Tibial artery (tissue), 4 donors: ENCODE results near the gene FDXACB1.

ENCODE experiments used
- DNase-seq, 2 donors: peaks; one replicate each; pipeline ENCODE4 v3.0.0-alpha.2; 2019
- H3K27ac ChIP-seq, 2 donors: fragments of 200-600 bp; sonication (generic) in 1 of 2; 1 replicate in 1 of 2; 2 replicates in 1 of 2; pipeline ENCODE4 v1.5.1; 2018 to 2019; ENCODE audit warnings: mild to moderate bottlenecking in 1 of 2
- H3K27me3 ChIP-seq, 2 donors: fragments of 200-600 bp; sonication (generic) in 1 of 2; one replicate each; pipeline versions ENCODE4 v1.5.1 to v1.6.0; 2016 to 2019
- H3K36me3 ChIP-seq, 3 donors: fragments of 200-600 bp; sonication (generic) in 2 of 3; one replicate each; pipeline ENCODE4 v1.5.1; 2016 to 2019; ENCODE audit warnings: mild to moderate bottlenecking in 2 of 3
- H3K4me1 ChIP-seq, 4 donors: fragments of 200-600 bp; sonication (generic) in 2 of 4; 1 replicate in 3 of 4; 2 replicates in 1 of 4; pipeline ENCODE4 v1.5.1; 2016 to 2019
- H3K4me3 ChIP-seq, 2 donors: fragments of 200-600 bp; sonication (generic) in 1 of 2; 1 replicate in 1 of 2; 2 replicates in 1 of 2; pipeline ENCODE4 v1.5.1; 2018 to 2019; ENCODE audit warnings: mild to moderate bottlenecking in 2 of 2
- H3K9me3 ChIP-seq, 3 donors: fragments of 200-600 bp; sonication (generic) in 1 of 3; one replicate each; pipeline ENCODE4 v1.5.1; 2016 to 2019
- CTCF ChIP-seq, 2 experiments: fragments of 200-600 bp in 1 of 2; fragments of 450-650 bp in 1 of 2; IDR thresholded peaks; one replicate each; pipeline ENCODE4 v1.5.1; 2017 to 2019; ENCODE audit warnings: antibody characterized with exemption in 2 of 2, mild to moderate bottlenecking in 1 of 2, moderate library complexity in 1 of 2
- intact Hi-C: fragments of 100-400 bp; cut with DNase I; formaldehyde crosslinking; loops from one replicate; pipeline ENCODE4 v1.15.0; 2023; ENCODE audit warnings: low total_unique reads

Gene FDXACB1

GRCh38 chr11:111860257-111860656 is 18.7 kb downstream of the FDXACB1 start:
- peaks cover 59 to 92% (median 75%) of the 10 kb centered on the region in 3 donors for H3K36me3 ChIP-seq
- DNase-seq: no peak
- TF ChIP-seq CTCF (IDR thresholded peaks at IDR 0.05): no peak
- no peak overlapping the region for H3K27ac ChIP-seq
- intact Hi-C loops: no loop called here
- no peak overlapping the region for H3K4me3 ChIP-seq
- no peaks in the 10 kb centered on the region for H3K9me3 ChIP-seq
- no peaks in the 10 kb centered on the region for H3K27me3 ChIP-seq
- no peaks in the 10 kb centered on the region for H3K4me1 ChIP-seq

- Histone ChIP-seq H3K27ac (no peak overlapping the region), H3K36me3 (peaks cover 62 to 95% (median 74%) of the 10 kb centered on the region in 3 donors), H3K9me3 (no peaks in the 10 kb centered on the region), H3K27me3 (no peaks in the 10 kb centered on the region), H3K4me3 (no peak overlapping the region), H3K4me1 (no peaks in the 10 kb centered on the region)
- TF ChIP-seq CTCF (IDR thresholded peaks at IDR 0.05): no peak
- intact Hi-C loops: no loop called here
- DNase-seq: no peak
Observed at GRCh38 chr11:111855506-111855905, 23.5 kb downstream of the FDXACB1 start.

DNA sequence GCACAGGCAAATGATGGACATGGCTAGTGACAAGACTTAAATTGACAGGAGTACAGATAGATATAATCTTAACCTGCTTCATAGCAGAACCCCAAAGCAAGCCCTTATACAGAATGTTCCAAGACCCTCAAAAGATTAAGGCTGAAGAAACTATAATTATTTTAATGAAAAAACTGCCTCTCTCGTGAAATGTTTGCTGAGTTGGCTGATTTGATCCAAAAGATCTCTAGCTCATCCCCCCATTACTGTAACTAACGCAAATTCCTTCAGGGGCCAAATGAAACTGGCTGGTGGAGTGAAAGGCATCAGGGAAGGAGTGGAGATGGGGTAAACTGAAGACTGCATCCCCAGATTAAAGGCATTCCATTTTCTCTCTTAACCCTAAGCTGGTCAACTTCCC is 26.9 kb downstream of the FDXACB1 start:
- no peak overlapping the region for H3K27ac ChIP-seq
- no peak overlapping the region for H3K4me3 ChIP-seq
- peaks cover 47 to 94% (median 76%) of the 10 kb centered on the region in 3 donors for H3K36me3 ChIP-seq

DNA sequence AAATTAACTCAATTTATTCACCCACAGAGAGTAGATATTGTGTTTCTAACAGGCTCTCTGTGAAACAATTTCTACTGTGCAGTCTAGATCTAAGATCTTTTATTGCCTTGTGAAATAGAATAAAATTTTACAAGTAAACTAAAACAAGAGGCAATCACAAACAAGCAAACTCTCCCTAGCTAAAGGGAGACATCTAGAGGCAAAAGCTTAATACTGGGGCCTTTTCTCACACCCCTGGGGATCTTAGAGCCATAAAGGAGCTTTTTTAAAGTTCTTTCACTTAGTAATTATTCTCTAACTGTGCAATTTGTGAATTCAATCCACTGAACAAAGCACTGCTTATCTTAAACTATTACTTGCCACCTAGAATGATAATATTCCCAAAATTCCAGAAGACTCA is 27.3 kb downstream of the FDXACB1 start:
- no peak for TF ChIP-seq CTCF (IDR thresholded peaks at IDR 0.05)
- Histone ChIP-seq H3K27me3 (no peaks in the 10 kb centered on the region), H3K9me3 (no peaks in the 10 kb centered on the region), H3K27ac (no peak overlapping the region), H3K36me3 (peaks cover 44 to 94% (median 73%) of the 10 kb centered on the region in 3 donors), H3K4me1 (no peaks in the 10 kb centered on the region), H3K4me3 (no peak overlapping the region)
- intact Hi-C loops: no loop called here
- no peak for DNase-seq

More for the DNA sequence above, 26.9 kb downstream of the FDXACB1 start:
- DNase-seq: no peak
- intact Hi-C loops: no loop called here
- Histone ChIP-seq H3K4me1 (no peaks in the 10 kb centered on the region), H3K9me3 (no peaks in the 10 kb centered on the region), H3K27me3 (no peaks in the 10 kb centered on the region)
- TF ChIP-seq CTCF (IDR thresholded peaks at IDR 0.05): no peak

GRCh38 chr11:111851067-111851466 is 27.9 kb downstream of the FDXACB1 start:
- intact Hi-C loops: no loop called here
- no peak for DNase-seq
- Histone ChIP-seq H3K9me3 (no peaks in the 10 kb centered on the region), H3K27ac (no peak overlapping the region), H3K4me3 (no peak overlapping the region), H3K27me3 (no peaks in the 10 kb centered on the region), H3K36me3 (peaks cover 47 to 97% (median 70%) of the 10 kb centered on the region in 3 donors), H3K4me1 (no peaks in the 10 kb centered on the region)
- no peak for TF ChIP-seq CTCF (IDR thresholded peaks at IDR 0.05)

DNA sequence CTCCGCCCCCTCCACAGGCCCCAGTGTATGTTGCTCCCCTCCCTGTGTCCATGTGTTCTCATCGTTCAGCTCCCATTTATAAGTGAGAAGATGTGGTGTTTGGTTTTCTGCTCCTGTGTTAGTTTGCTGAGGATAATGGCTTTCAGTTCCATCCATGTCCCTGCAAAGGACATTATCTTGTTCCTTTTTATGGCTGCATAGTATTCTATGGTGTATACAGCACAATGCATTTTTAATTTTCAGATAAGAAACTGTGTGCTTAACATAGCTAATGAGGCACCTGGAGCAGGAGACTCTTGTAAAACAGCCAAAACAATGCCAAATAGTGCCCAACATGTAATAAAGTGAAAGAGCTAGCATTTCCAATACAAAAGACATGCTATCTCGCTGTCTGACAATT is 29.3 kb downstream of the FDXACB1 start:
- no peak for DNase-seq
- Histone ChIP-seq H3K36me3 (peaks cover 41 to 97% (median 58%) of the 10 kb centered on the region in 3 donors), H3K4me1 (no peaks in the 10 kb centered on the region), H3K4me3 (no peak overlapping the region), H3K27ac (no peak overlapping the region), H3K27me3 (no peaks in the 10 kb centered on the region), H3K9me3 (no peaks in the 10 kb centered on the region)
- no peak for TF ChIP-seq CTCF (IDR thresholded peaks at IDR 0.05)
- intact Hi-C loops: no loop called here
